ENCODE measurements around the gene SLC35B1.

DNA sequence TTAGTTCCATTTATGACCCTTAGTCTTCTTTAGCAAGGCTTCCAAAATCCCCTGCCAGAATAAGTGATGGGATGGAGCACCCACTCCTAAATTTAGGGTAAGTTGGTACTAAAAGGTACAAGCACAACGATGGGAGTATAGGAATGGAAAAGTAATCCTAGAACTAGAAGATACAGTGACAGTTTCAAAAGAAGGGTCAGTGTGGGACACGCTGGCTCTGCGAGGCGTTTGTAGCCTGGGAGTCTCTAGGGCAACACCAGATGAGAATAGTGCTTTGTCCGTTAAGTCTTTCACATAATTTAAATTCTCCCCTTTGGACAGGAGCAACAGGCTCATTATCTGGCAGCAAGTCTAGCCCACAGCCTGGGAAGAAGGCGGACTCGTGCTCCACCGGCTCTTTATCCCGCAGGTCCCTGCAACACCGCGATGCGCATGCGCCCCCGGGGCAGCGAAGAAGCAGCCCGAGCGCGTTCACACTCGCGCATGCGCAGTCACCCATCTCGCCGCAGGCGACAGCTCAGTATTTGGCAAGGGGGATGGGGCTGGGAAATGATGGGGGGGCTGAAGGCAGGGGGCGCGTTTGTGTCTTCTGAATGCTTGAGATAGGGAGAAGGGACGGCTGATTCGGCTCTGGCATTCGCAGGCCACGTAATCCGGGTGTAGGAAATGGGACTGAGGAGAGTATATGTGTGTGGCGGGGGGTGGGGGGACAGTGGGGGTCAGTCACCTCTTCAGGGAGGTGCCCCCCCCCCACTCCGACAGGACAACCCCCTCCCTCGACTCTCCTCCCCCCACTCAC is 30.4 kb downstream of the SLC35B1 start:
- no peak for TF ChIP-seq CTCF (conservative IDR thresholded peaks at IDR 0.05)
- no peak for TF ChIP-seq EZH2 (IDR thresholded peaks at IDR 0.05; ENCODE audit: low read depth)
